ENCODE results near the gene NQO2.

NQO2 gene

GRCh38 chr6:2999618-3000557 lies at the start of gene NQO2:
Gene NQO2 (plus strand): TSS chr6:2999894. CDS start chr6:3006553, 6,659 bp downstream.
- peak within 1 kb of the TSS; percentile 75 for H3K4me3 ChIP-seq (ENCODE audit: low read length)
- no peak for TF ChIP-seq CTCF (conservative IDR thresholded peaks at IDR 0.05; ENCODE audit: low read depth, low read length)
- DNase-seq (ENCODE audit: low read depth) = no peak

- no peak for TF ChIP-seq CTCF (conservative IDR thresholded peaks at IDR 0.05; ENCODE audit: low read depth, low read length)
- no peak for DNase-seq (ENCODE audit: low read depth)
- H3K4me3 ChIP-seq (ENCODE audit: low read length) = no peak overlapping the region
Observed at GRCh38 chr6:2950713-2951112, 49.0 kb upstream of the NQO2 start.

- TF ChIP-seq CTCF (conservative IDR thresholded peaks at IDR 0.05; ENCODE audit: low read depth, low read length) = no peak
- H3K4me3 ChIP-seq (ENCODE audit: low read length) = no peak overlapping the region
- DNase-seq (ENCODE audit: low read depth) = no peak
Observed at GRCh38 chr6:2951728-2952127, 48.0 kb upstream of the NQO2 start.

- peak; percentile 74 for DNase-seq (ENCODE audit: low read depth)
Observed at GRCh38 chr6:2952557-2953095, 47.1 kb upstream of the NQO2 start.

DNA sequence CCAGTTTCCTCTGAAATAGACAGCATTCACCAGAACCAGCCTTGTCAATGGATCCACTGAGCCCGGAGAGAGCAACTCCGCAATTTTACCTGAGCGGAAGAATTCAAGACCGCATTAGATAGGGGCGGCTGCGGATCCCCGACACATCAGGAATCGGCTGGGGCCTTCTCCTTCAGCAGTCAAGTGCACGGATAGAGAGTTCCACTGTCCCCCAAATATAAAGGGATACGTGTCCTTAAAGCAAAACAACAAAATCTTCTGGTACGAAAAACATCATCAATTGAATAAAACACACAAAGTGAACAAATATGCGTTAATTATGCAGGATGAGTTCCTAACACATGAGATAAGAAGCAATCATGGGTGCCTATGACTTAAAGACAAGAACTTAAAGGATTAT lies 46.6 kb upstream of the NQO2 start:
- DNase-seq (ENCODE audit: low read depth) = no peak
- H3K4me3 ChIP-seq (ENCODE audit: low read length) = peak overlapping the region; percentile 16
- TF ChIP-seq CTCF (conservative IDR thresholded peaks at IDR 0.05; ENCODE audit: low read depth, low read length) = no peak

More at GRCh38 chr6:2952557-2953095, 47.1 kb upstream of the NQO2 start:
- peak overlapping the region; percentile 16 for H3K4me3 ChIP-seq (ENCODE audit: low read length)
- peak; percentile 99 for TF ChIP-seq CTCF (conservative IDR thresholded peaks at IDR 0.05; ENCODE audit: low read depth, low read length)

GRCh38 chr6:2956930-2957685 lies 42.6 kb upstream of the NQO2 start:
- DNase-seq (ENCODE audit: low read depth) = no peak
- H3K4me3 ChIP-seq (ENCODE audit: low read length) = no peak overlapping the region
- no peak for TF ChIP-seq CTCF (conservative IDR thresholded peaks at IDR 0.05; ENCODE audit: low read depth, low read length)
